ENCODE data around the gene ASB13.

The ASB13 gene

GRCh38 chr10:5619362-5620211, 46.8 kb downstream of the ASB13 start:
- TF ChIP-seq CTCF (IDR thresholded peaks at IDR 0.05; ENCODE audit: control extremely low read depth, extremely low read depth, low read depth, missing control alignments), result no peak
- POLR2A ChIA-PET, result no interaction called here
- CTCF ChIA-PET, result interaction anchor here (1.5 to 8.2 kb wide), 3 partner anchors 13 to 179 kb away, joined by 3 to 145 read pairs (median 73); no protein-coding TSS in a partner anchor
- no peak for DNase-seq (ENCODE audit: extremely low spot score)

GRCh38 chr10:5618829-5619228, 47.6 kb downstream of the ASB13 start:
- ChIA-PET POLR2A (no interaction called here), CTCF (interaction anchor here (1.5 to 8.2 kb wide), 2 partner anchors 14 to 178 kb away, joined by 3 to 73 read pairs; no protein-coding TSS in a partner anchor)
- no peak for TF ChIP-seq CTCF (IDR thresholded peaks at IDR 0.05; ENCODE audit: control extremely low read depth, extremely low read depth, low read depth, missing control alignments)
- no peak for DNase-seq (ENCODE audit: extremely low spot score)

- no peak for TF ChIP-seq CTCF (IDR thresholded peaks at IDR 0.05; ENCODE audit: control extremely low read depth, extremely low read depth, low read depth, missing control alignments)
- POLR2A ChIA-PET, result no interaction called here
- CTCF ChIA-PET, result interaction anchor here (1.5 to 8.2 kb wide), 2 partner anchors 14 to 177 kb away, joined by 3 to 73 read pairs; no protein-coding TSS in a partner anchor
- no peak for DNase-seq (ENCODE audit: extremely low spot score)
Observed at GRCh38 chr10:5618042-5618441, 48.4 kb downstream of the ASB13 start.

GRCh38 chr10:5617521-5617920, 48.9 kb downstream of the ASB13 start:
- no peak for TF ChIP-seq CTCF (IDR thresholded peaks at IDR 0.05; ENCODE audit: control extremely low read depth, extremely low read depth, low read depth, missing control alignments)
- CTCF ChIA-PET, result interaction anchor here (3.1 to 8.2 kb wide), 2 partner anchors 12 to 15 kb away, joined by 16 to 73 read pairs; no protein-coding TSS in a partner anchor
- POLR2A ChIA-PET, result no interaction called here
- DNase-seq (ENCODE audit: extremely low spot score), result no peak

GRCh38 chr10:5616836-5617235, 49.6 kb downstream of the ASB13 start:
- TF ChIP-seq CTCF (IDR thresholded peaks at IDR 0.05; ENCODE audit: control extremely low read depth, extremely low read depth, low read depth, missing control alignments), result no peak
- POLR2A ChIA-PET, result no interaction called here
- no peak for DNase-seq (ENCODE audit: extremely low spot score)
- CTCF ChIA-PET, result interaction anchor here (1.5 to 3.1 kb wide), 2 partner anchors 9 to 13 kb away, joined by 3 to 16 read pairs; no protein-coding TSS in a partner anchor

- ChIA-PET POLR2A (no interaction called here), CTCF (interaction anchor here (1.5 to 3.1 kb wide), 3 partner anchors 8 to 174 kb away, joined by 3 to 16 read pairs (median 12); no protein-coding TSS in a partner anchor)
- DNase-seq (ENCODE audit: extremely low spot score), result no peak
- TF ChIP-seq CTCF (IDR thresholded peaks at IDR 0.05; ENCODE audit: control extremely low read depth, extremely low read depth, low read depth, missing control alignments), result no peak
Observed at GRCh38 chr10:5616046-5616445, 50.3 kb downstream of the ASB13 start.
